Stomach (tissue), 9 donors: ENCODE measurements around the gene PNPLA5. TPM values are rescaled to one million over a fixed set of nuclear protein-coding genes. Genes with fewer than 3 reads are reported as not detected.

ENCODE experiments used
- DNase-seq, 2 donors: peaks; one replicate each; pipeline versions ENCODE4 v3.0.0 to v3.0.0-alpha.2; 2013 to 2019
- H3K27ac ChIP-seq, 5 donors: fragments of 200-600 bp in 4 of 5; sonication (generic) in 4 of 5; one replicate each; pipeline ENCODE4 v1.5.1; 2013 to 2019; ENCODE audit warnings: mild to moderate bottlenecking in 1 of 5, moderate library complexity in 1 of 5
- H3K27me3 ChIP-seq, 3 donors: fragments of 200-600 bp; sonication (generic); one replicate each; pipeline ENCODE4 v1.5.1; 2017 to 2019; ENCODE audit warnings: mixed run types in 1 of 3
- H3K36me3 ChIP-seq, 4 donors: fragments of 200-600 bp; sonication (generic); 1 replicate in 3 of 4; 2 replicates in 1 of 4; pipeline ENCODE4 v1.5.1; 2016 to 2019
- H3K4me1 ChIP-seq, 4 donors: fragments of 200-600 bp; sonication (generic); one replicate each; pipeline ENCODE4 v1.5.1; 2016 to 2019
- H3K4me3 ChIP-seq, 4 donors: fragments of 200-600 bp; sonication (generic) in 3 of 4; one replicate each; pipeline ENCODE4 v1.5.1; 2016 to 2019; ENCODE audit warnings: mild to moderate bottlenecking in 1 of 4
- H3K9me3 ChIP-seq, 4 donors: fragments of 200-600 bp; sonication (generic); one replicate each; pipeline ENCODE4 v1.5.1; 2016 to 2019
- CTCF ChIP-seq, 7 experiments: fragments of 450-650 bp in 4 of 7; fragments of 200-600 bp in 3 of 7; sonication (generic) in 3 of 7; IDR thresholded peaks; one replicate each; pipeline ENCODE4 v1.5.1; 2016 to 2019; ENCODE audit warnings: antibody characterized with exemption in 7 of 7, control low read depth in 2 of 7, mild to moderate bottlenecking in 1 of 7
- EP300 ChIP-seq: sonication (generic); formaldehyde crosslinking; IDR thresholded peaks from one replicate; pipeline ENCODE4 v1.6.1; 2017; ENCODE audit warnings: antibody characterized with exemption
- POLR2A ChIP-seq, 4 donors: fragments of 450-650 bp; IDR thresholded peaks; one replicate each; pipeline ENCODE4 v1.6.1; 2016; ENCODE audit warnings: antibody characterized with exemption in 4 of 4, control low read depth in 2 of 4, mild to moderate bottlenecking in 1 of 4, moderate library complexity in 1 of 4
- POLR2AphosphoS5 ChIP-seq, 3 donors: sonication (generic); formaldehyde crosslinking; IDR thresholded peaks; one replicate each; pipeline ENCODE4 v1.6.1; 2016; ENCODE audit warnings: antibody characterized with exemption in 3 of 3
- WGBS, 5 donors: extraction: QIAGEN DNeasy Blood & Tissue Kit in 3 of 5; methylation state at CpG; one replicate each; pipeline versions ENCODE4 v1.1.5 to v1.1.7; 2013 to 2018; 5-methylcytosine and 5-hydroxymethylcytosine counted together
- intact Hi-C: fragments of 100-400 bp; cut with DNase I; formaldehyde crosslinking; loops from one replicate; pipeline ENCODE4 v1.15.1; 2023; ENCODE audit warnings: low total_unique reads
- polyA plus RNA-seq, 3 donors: library from polyadenylated mRNA; stranded (reverse); fragments of 200-250 nt; gene quantifications; one replicate each; pipeline ENCODE4 v1.2.3, GENCODE V29; 2013
- total RNA-seq, 5 donors: library from RNA; depleted of rRNA; stranded (reverse); fragments of >200 nt; gene quantifications; one replicate each; pipeline versions ENCODE4 v1.1.0 to v1.2.3, GENCODE V29; 2014 to 2016
- donor health status: healthy with polysubstance abuse.
- donor health status: Bipolar disorder and iron deficiency.
- donor health status: healthy.

PNPLA5 gene
- total and polyA plus RNA-seq, 8 donors, result not detected

DNA sequence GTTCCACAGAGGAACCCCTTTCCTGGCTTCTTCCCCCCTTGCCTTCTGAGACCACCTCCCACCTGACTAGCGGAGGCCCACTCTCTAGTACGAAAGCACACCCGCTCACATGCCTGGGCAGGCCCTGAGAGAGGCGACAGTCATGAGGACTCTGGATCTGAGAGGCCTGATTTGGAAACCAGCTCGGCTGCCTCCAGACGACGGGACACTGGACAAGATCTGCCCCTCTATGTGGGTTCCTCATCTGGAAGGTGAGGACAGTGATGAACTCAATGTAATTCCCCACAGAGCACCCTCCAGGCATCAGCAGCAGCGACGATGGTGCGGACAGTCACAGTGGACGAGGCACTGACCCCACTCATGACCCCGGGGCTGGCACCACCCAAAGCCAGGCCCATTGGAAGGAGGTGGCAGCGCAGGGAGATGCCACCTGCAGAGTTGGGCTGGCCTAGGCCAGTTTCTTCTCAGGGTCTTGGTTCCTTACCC lies 37.0 kb downstream of the PNPLA5 start:
- H3K9me3 ChIP-seq, result peaks cover 0 to 14% (median 9%) of the 10 kb centered on the region in 4 donors
- peaks cover 0 to 72% (median 6%) of the 10 kb centered on the region in 3 donors for H3K27me3 ChIP-seq
- DNase-seq, result no peak
- intact Hi-C loops, result no loop called here
- no peaks in the 10 kb centered on the region for H3K36me3 ChIP-seq
- no peak overlapping the region for H3K4me3 ChIP-seq
- WGBS, 5 donors, result 91 to 96% (median 93%) methylated on average over 9 to 13 of the region's 13 CpGs
- no peak for TF ChIP-seq POLR2AphosphoS5 (IDR thresholded peaks at IDR 0.05)
- no peak for TF ChIP-seq CTCF (IDR thresholded peaks at IDR 0.05)
- no peak for TF ChIP-seq POLR2A (IDR thresholded peaks at IDR 0.05)
- no peak for TF ChIP-seq EP300
- no peaks in the 10 kb centered on the region for H3K4me1 ChIP-seq
- H3K27ac ChIP-seq, result no peak overlapping the region

DNA sequence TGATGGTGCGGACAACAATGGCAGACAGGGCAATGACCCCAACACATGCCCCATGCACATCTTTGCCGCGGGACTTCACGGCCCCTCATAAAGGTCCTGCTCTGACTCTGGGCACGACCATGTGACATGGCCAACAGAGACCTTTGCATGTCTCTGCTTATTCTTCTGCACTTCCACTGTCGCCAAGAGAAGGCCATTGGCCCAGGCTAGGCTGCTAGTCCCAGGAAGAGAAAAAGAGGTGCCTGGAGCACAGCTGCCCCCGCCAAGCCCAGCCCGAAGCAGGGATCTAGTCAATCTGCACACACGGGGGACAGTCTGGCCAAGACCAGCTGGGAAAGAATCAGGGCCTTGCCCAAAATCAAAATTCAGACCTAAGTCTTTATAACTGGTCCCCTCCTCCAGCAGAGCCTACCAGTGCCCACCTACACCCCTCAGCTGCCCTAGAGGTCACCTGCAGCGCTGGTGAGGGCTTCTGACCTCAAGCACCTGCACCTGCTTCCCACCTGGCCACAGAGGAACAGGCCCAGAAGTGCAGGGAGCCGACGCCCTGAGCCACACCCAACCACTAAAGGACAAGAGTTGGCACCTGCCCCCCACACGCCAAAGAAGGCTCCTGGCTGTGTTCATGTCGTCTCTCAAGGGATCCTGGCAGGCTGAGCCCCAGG lies 37.6 kb downstream of the PNPLA5 start:
- WGBS, 5 donors, result 72 to 79% (median 78%) methylated on average over 12 to 14 of the region's 14 CpGs
- intact Hi-C loops, result no loop called here
- TF ChIP-seq CTCF (IDR thresholded peaks at IDR 0.05), result no peak
- no peak for TF ChIP-seq EP300
- no peak for TF ChIP-seq POLR2AphosphoS5 (IDR thresholded peaks at IDR 0.05)
- TF ChIP-seq POLR2A (IDR thresholded peaks at IDR 0.05), result no peak
- Histone ChIP-seq H3K27me3 (peaks cover 0 to 72% (median 7%) of the 10 kb centered on the region in 3 donors), H3K4me3 (no peak overlapping the region), H3K27ac (no peak overlapping the region), H3K4me1 (no peaks in the 10 kb centered on the region), H3K9me3 (peaks cover 0 to 14% (median 9%) of the 10 kb centered on the region in 4 donors), H3K36me3 (no peaks in the 10 kb centered on the region)
- no peak for DNase-seq

DNA sequence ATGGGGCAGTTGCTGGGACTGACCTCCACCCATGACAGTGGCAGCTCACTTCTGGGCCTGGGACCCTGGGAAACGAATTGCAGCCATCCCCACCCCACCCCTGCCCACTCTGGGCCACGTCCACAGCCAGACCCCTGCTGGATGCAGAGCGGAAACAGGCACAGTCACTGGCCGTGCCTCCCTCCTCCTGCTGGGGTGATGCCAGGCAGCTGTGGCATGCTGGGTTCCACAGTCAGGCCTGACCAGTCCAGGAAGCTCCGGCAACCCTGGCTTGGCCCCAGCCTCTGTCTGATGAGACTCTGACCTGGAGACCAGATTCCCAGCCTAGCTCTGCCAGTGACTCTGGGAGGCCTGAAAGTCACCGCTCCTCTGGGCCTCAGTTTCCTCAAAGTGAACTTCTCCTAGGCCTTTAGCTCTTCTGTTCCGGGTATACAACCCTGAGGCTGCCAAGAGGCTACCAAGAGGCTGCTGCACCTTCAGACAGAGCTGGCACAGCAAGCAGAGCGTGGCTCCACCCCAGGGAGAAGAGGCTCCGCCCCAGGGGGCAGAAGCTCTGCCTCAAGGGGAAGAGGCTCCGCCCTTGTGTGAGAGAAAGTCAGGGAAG lies 38.4 kb downstream of the PNPLA5 start:
- intact Hi-C loops, result no loop called here
- no peaks in the 10 kb centered on the region for H3K36me3 ChIP-seq
- DNase-seq, result no peak
- H3K27me3 ChIP-seq, result peaks cover 0 to 72% (median 7%) of the 10 kb centered on the region in 3 donors
- no peaks in the 10 kb centered on the region for H3K4me1 ChIP-seq
- TF ChIP-seq CTCF (IDR thresholded peaks at IDR 0.05) (no peak), EP300 (no peak), POLR2AphosphoS5 (IDR thresholded peaks at IDR 0.05) (no peak)
- peaks cover 0 to 14% (median 9%) of the 10 kb centered on the region in 4 donors for H3K9me3 ChIP-seq
- H3K4me3 ChIP-seq, result no peak overlapping the region
- 67 to 78% (median 72%) methylated on average over 4 to 10 of the region's 10 CpGs for WGBS, 5 donors
- H3K27ac ChIP-seq, result no peak overlapping the region

DNA sequence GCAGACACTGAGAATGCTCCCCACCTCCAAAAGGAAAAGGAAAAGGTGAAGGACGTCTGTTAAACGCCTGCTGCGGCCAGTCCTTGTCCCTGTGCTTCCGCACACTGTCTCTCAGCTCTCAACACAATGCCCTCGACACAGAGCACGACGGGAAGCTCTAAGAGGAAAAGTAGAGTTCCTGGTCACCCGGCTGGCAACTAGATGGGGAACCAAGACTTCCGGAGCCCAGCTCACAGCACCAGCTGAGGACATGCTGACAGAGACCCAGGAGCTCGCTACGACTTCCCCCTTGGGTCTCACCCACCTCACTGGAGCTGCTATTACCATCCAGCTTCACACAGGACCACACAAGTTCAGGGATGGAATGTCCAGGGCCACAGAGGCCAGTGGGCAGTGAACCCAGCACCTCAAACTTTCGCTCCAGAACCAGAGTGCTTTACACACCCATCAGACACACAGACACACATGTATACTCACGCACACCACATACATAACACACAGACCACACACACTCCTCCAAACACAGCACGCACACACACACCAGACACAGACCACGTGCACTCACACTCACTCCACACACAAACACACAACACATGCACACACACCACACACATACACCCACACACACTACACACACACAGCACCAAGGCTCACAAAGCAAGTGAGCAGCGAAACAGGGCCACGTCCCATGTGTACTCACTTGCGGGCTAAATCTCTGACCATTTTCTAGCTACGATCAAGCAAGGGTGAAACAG lies 39.1 kb downstream of the PNPLA5 start:
- peaks cover 0 to 73% (median 7%) of the 10 kb centered on the region in 3 donors for H3K27me3 ChIP-seq
- intact Hi-C loops, result no loop called here
- peaks cover 0 to 14% (median 9%) of the 10 kb centered on the region in 4 donors for H3K9me3 ChIP-seq
- no peaks in the 10 kb centered on the region for H3K4me1 ChIP-seq
- H3K36me3 ChIP-seq, result no peaks in the 10 kb centered on the region
- WGBS, 5 donors, result 72 to 78% (median 77%) methylated on average over 18 to 19 of the region's 19 CpGs
- DNase-seq, result no peak
- TF ChIP-seq POLR2A (IDR thresholded peaks at IDR 0.05), result no peak
- TF ChIP-seq POLR2AphosphoS5 (IDR thresholded peaks at IDR 0.05), result no peak
- no peak for TF ChIP-seq EP300
- TF ChIP-seq CTCF (IDR thresholded peaks at IDR 0.05), result no peak
- no peak overlapping the region for H3K4me3 ChIP-seq
- H3K27ac ChIP-seq, result no peak overlapping the region
